ENCODE results near the gene RPP40.

DNA sequence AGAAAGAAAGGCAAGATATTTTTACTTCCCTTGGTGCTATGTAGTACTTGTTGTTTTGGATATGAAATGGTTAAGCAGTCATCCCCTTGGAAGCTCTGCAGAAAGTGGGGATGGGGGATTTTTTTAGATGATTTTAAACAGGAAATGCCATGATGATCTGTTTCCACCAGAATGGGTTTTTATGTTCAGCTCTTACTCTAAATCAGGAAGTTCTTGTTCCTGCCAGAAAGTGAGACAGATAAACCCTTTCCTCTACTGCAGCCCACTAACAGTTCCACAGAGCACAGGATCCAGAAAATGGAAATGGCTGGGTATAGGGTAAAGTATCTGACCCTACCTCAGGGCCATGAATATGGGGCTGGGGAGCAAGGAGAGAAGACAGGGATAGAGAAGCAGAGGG lies 49.2 kb upstream of the RPP40 start:
- TF ChIP-seq CTCF (IDR thresholded peaks at IDR 0.05) (no peak), POLR2A (IDR thresholded peaks at IDR 0.05) (no peak)

Data from uterus (tissue), 2 donors.